NB4 (cell line): ENCODE data around the gene STK38.

Source experiments
- DNase-seq: peaks from one replicate; pipeline ENCODE4 v3.0.0; 2010; ENCODE audit warnings: low read depth
- H3K4me3 ChIP-seq: one replicate; pipeline ENCODE4 v1.5.1; 2011; ENCODE audit warnings: mild to moderate bottlenecking, low read depth, low read length, moderate library complexity
- CTCF ChIP-seq: IDR thresholded peaks from one replicate; pipeline ENCODE4 v1.5.1; 2012; ENCODE audit warnings: low read depth, low read length
- MAX ChIP-seq: IDR thresholded peaks from 2 replicates; pipeline ENCODE4 v1.6.1; 2011; ENCODE audit warnings: low read depth, low read length
- MYC ChIP-seq: IDR thresholded peaks from 2 replicates; pipeline ENCODE4 v1.6.1; 2011; ENCODE audit warnings: low read depth, low read length
- POLR2A ChIP-seq: IDR thresholded peaks from 2 replicates; pipeline ENCODE4 v1.6.1; 2011; ENCODE audit warnings: mild to moderate bottlenecking; ENCODE audit not compliant: insufficient read length; ENCODE audit errors: extremely low read depth

Gene STK38

DNA sequence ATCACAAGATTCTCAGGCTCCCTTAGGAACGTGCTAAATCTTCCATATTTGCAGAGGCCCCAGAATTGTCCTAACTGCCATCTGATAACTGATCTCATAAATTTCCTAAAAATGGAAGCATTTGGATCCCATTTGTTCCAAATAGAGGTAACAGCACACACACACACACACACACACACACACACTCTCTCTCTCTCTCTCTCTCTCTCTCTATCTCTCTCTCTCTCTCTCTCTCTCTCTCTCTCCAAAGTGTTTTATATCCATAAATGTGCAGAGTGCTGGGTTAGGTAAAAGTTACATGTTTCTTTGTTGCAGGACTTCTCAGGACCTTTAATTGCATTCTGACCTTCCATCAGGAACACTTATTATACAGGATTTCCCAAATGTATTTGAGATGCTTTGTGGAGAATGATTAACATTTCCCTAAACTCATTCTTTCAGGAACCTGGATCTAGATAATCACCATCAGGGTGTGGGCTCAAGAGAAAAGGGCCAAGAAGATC is 8.5 kb upstream of the STK38 start:
- no peak overlapping the region for H3K4me3 ChIP-seq
- TF ChIP-seq CTCF, result no peak
- TF ChIP-seq MAX, result no peak
- TF ChIP-seq POLR2A, result no peak
- no peak for TF ChIP-seq MYC
- no peak for DNase-seq

- no peak for TF ChIP-seq CTCF
- TF ChIP-seq POLR2A, result no peak
- no peak for TF ChIP-seq MAX
- TF ChIP-seq MYC, result no peak
- no peak overlapping the region for H3K4me3 ChIP-seq
- DNase-seq, result peak; percentile 19
These were observed 3.3 kb upstream of the STK38 start for GRCh38 chr6:36550473-36551000.

DNA sequence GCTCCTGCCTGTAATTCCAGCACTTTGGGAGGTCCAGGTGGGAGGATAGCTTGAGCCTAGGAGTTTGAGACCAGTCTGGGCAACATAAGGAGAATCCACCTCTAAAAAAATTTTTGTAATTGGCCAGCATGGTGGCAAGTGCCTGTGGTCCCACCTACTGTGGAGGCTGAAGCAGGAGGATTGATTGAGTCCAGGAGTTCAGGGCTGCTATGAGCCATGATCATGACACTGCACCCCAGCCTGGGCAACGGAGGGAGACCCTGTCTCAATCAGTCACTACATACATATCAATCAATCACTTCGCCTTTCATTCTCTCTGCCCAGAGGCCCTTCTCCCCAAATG is 1.1 kb upstream of the STK38 start:
- no peak for DNase-seq
- no peak for TF ChIP-seq POLR2A
- H3K4me3 ChIP-seq, result no peak overlapping the region

DNA sequence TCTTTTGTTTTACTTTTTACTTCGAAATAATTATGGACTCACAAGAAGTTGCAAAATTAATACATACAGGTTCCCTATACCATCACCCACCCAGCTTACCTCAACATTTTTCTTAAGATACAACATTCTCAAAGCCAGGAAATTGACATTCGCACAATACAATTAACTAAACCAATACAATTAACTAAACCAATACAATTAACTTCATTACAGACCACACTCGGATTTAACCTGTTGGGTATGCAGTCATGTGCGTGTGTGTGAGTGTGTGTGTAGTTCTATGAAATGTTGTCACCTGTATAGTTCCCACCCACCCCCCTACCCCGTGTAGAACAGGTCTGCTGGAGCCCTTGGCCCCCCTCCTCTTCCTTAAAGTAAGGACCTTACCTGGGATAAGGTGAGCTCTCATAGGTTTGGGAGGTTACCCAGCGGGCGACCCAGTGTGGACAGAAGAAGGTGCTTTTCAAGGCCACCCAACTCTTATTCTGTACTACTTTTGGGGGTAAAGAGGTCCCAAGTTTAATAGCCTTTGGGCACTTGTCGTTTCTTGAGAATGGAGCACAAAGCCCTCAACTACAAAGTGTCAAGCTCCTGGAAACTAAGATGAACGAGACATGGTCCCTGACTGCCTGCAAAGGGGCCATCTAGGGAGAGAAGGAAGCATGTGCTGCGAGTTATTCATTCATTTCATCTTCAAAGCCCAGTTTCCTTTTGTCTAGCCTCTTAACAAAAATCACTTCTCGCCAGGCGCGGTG is 544 bp upstream of the STK38 start:
- TF ChIP-seq POLR2A (no peak), MAX (no peak), MYC (no peak), CTCF (no peak)
- H3K4me3 ChIP-seq, result peak overlapping the region; percentile 54
- peak; percentile 22 for DNase-seq

DNA sequence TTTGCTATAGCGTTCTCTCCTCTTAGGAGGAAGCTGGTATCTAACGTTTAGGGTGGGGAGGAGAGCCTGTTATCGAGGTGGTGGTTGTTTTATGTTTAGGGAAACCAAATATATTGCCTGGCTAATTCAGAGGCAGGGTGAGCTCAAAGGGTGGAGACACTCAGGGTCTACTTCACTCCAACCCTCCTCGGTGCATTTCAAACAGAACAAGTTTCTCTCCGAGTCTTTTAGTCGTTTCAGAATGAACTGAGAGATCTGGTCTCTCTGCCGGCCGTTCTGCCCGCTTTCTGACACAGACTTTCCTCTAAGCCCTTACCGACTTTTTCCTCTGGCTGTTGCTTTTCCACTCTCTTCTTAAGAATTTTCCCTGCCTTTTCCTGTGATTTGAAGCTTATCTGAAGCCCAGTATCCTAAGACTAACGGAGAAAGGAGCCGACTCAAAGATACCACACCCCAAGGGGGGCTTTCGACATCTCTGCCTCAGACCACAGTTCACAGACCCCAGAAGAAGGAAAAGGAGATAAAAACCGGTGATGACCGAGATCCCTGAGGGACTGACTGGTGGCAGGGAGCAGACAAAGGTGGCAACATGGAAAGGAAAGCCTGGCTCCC is 865 bp downstream of the STK38 start:
- peak overlapping the region; percentile 94 for H3K4me3 ChIP-seq
- DNase-seq, result peak; percentile 55
- TF ChIP-seq POLR2A (no peak), MYC (no peak), MAX (no peak), CTCF (no peak)

DNA sequence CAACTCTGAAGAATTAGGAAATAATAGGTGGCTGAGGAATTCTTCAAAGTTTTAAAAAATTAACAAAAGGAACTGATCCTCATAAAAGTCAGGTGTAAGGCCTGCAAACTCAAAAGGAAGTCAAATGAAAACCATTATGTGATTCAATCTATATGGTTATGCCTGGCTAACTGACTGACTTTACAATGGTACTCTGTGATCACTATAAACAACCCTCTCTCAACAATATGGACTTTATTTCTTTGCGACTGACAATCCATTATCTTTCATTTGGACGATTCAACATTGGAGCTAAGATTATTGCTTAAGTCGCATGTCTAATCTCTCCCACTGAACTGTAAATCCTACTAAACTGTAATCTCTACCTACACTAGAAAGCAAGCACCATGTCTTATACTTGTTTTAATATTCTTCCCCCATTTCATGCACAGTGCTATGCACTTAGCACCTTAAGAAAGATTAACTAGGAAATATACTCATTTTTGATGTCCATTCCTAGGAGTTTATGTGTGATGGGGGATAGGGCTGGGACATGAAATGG is 1.4 kb downstream of the STK38 start:
- H3K4me3 ChIP-seq, result peak overlapping the region; percentile 94
- DNase-seq, result peak; percentile 15
- no peak for TF ChIP-seq CTCF
